Heart right ventricle (tissue), 16 donors: ENCODE measurements around the gene NOL9. TPM values are rescaled to one million over a fixed set of nuclear protein-coding genes. Genes with fewer than 3 reads are reported as not detected.

Source experiments
- ATAC-seq, 8 donors: fragments of 200-7000 bp; cut with Tn5 transposase; one replicate each; pipeline ENCODE4 v1.9.1; 2020; ENCODE audit warnings: mild to moderate bottlenecking in 8 of 8, moderate library complexity in 8 of 8, moderate number of reproducible peaks in 1 of 8
- DNase-seq, 2 donors: peaks; one replicate each; pipeline ENCODE4 v3.0.0-alpha.2; 2020
- H3K27ac ChIP-seq, 10 donors: fragments of 200-600 bp; sonication (generic) in 2 of 10; one replicate each; pipeline versions ENCODE4 v1.5.0 to v1.8.0; 2020 to 2022; ENCODE audit warnings: mild to moderate bottlenecking in 3 of 10
- H3K27me3 ChIP-seq, 7 donors: fragments of 200-600 bp; one replicate each; pipeline ENCODE4 v1.8.0; 2021 to 2022; ENCODE audit warnings: mild to moderate bottlenecking in 2 of 7
- H3K36me3 ChIP-seq, 9 donors: fragments of 200-600 bp; sonication (generic) in 1 of 9; one replicate each; pipeline versions ENCODE4 v1.5.0 to v1.8.0; 2020 to 2022; ENCODE audit warnings: mild to moderate bottlenecking in 2 of 9
- H3K4me1 ChIP-seq, 9 donors: fragments of 200-600 bp; sonication (generic) in 1 of 9; one replicate each; pipeline versions ENCODE4 v1.5.0 to v1.8.0; 2020 to 2022; ENCODE audit warnings: mild to moderate bottlenecking in 4 of 9
- H3K4me3 ChIP-seq, 10 donors: fragments of 200-600 bp; sonication (generic) in 2 of 10; one replicate each; pipeline versions ENCODE4 v1.5.0 to v1.8.0; 2020 to 2022; ENCODE audit warnings: mild to moderate bottlenecking in 7 of 10, moderate library complexity in 2 of 10
- H3K9me3 ChIP-seq, 11 donors: fragments of 200-600 bp in 10 of 11; sonication (generic) in 2 of 11; one replicate each; pipeline versions ENCODE4 v1.5.0 to v1.8.0; 2013 to 2022; ENCODE audit warnings: mild to moderate bottlenecking in 2 of 11, control low read depth in 1 of 11, moderate library complexity in 1 of 11
- WGBS, 2 donors: extraction: QIAGEN DNeasy Blood & Tissue Kit; methylation state at CpG; one replicate each; pipeline ENCODE4 v1.1.7; 2013; ENCODE audit warnings: inconsistent platforms in 1 of 2; 5-methylcytosine and 5-hydroxymethylcytosine counted together
- intact Hi-C, 10 donors: fragments of 100-400 bp; cut with DNase I; formaldehyde crosslinking; loops; one replicate each; pipeline versions ENCODE4 v1.11.1 to v1.14.2; 2022
- polyA plus RNA-seq, 2 donors: library from polyadenylated mRNA; stranded (reverse); fragments of 200-250 nt; gene quantifications; one replicate each; pipeline ENCODE4 v1.2.3, GENCODE V29; 2013
- total RNA-seq, 10 donors: library from RNA; stranded (reverse); fragmentation: NEBNext Ultra II Directional in 3 of 10; extraction: Animal tissue kit (Norgen Biotek cat#: 25700) in 3 of 10; gene quantifications; one replicate each; pipeline versions ENCODE4 v1.2.1 to v1.2.4, GENCODE V29; 2021 to 2023
- TF ChIP-seq, protein P1 (sequence below), 9 donors: fragments of 200-600 bp; sonication (generic) in 2 of 9; IDR thresholded peaks; one replicate each; pipeline versions ENCODE4 v1.5.0 to v1.8.0; 2021 to 2022; ENCODE audit warnings: antibody characterized with exemption in 9 of 9, mild to moderate bottlenecking in 5 of 9, moderate library complexity in 1 of 9
- donor health status: Arrhythmogenic right ventricular cardiomyopathy.
- donor health status: ischemic (EF 13 %, LVEDD 7.1; RV severe dilation, severe dysfunction).
- donor health status: healthy with polysubstance abuse.
- donor health status: DM: no; HTN: yes; CAD: no.
- donor health status: DM: no; HTN: no; CAD: no.
- donor health status: ischemic (EF 25% LVEDD 6.9; RV normal size, moderate dysfunction).
- donor health status: ischemic (EF 25% LVEDD 5.7; RV mildly dilated, moderate dysfunction).
- donor health status: healthy.
- donor health status: DM: yes; HTN: yes; CAD: no.
- donor health status: Ischemic cardiomyopathy.
- donor health status: ischemic (EF 35%, LVEDD 5.7; RV mildly dilated, moderate dysfunction).
- donor health status: nonischemic (EF 11% LVEDD 7.7; RV severe dilation, severe dysfunction).
- donor health status: DM: yes; HTN: yes; CAD: no.
- donor health status: PGD.
- donor health status: ischemic (EF 29% LVEDD 5.4; RV normal size, mild dysfunction).
- donor health status: nonischemic (EF 23%, LVEDD 6.1; RV moderate dilation, normal function).

NOL9 gene
- total and polyA plus RNA-seq, 12 donors = 3.0 to 19.3 (median 15.1) TPM

DNA sequence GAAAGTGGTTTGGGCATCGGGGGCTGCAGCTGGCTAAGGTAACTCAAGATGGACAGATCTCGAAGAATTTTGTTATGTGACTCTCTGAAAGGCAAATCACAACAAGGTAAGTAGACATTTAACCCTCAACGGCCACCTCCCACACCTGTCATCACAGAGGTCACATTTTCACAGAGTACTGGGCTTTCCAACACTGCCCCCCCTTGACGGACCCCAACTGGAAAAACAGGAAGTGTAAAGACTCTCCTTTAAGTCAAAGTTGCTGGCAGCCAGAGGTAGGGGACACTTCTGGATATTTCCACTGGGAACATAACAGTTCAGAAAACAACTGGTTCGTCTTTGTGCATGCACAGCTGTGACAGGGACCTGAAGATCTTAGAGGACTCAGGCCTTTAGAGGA lies 22.3 kb downstream of the NOL9 start:
- WGBS, 2 donors = 83 to 86% methylated on average over 5 of the region's 5 CpGs
- intact Hi-C loops = loop anchor here in 2 of 10 donors (5.0 to 10.0 kb wide), 2 partner anchors 47 to 850 kb away; no protein-coding TSS in a partner anchor

DNA sequence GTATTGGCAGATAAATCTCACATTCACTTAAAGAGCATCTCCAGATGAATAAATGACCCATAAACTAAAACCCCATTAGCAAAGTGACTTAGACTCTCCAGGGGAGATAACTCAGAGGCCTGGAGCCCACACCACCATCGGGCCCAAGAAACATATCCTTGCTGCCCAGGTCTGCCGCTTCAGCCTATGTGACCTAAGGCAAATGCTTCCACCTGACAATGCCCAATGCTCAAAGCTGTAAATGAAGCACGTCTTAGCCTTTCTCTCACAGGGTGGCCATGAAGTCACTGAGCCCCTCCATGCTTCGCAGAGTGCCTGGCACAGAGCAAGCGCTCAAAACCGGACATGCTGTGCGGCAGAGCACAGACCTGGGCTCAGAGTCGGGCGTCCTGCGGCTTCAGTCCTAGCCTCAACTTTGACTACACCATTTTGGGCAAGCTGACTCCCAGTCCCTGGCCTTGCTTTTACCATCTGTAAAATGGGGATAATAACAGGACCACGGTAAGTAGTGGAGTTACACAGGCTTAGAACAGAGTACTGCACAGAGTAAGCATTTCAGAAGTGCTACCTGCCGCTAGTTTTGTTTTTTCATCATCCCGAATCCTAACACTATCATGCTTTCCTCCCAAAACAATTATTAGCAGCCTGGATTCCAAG lies 23.7 kb downstream of the NOL9 start:
- TF ChIP-seq, protein P1, sequence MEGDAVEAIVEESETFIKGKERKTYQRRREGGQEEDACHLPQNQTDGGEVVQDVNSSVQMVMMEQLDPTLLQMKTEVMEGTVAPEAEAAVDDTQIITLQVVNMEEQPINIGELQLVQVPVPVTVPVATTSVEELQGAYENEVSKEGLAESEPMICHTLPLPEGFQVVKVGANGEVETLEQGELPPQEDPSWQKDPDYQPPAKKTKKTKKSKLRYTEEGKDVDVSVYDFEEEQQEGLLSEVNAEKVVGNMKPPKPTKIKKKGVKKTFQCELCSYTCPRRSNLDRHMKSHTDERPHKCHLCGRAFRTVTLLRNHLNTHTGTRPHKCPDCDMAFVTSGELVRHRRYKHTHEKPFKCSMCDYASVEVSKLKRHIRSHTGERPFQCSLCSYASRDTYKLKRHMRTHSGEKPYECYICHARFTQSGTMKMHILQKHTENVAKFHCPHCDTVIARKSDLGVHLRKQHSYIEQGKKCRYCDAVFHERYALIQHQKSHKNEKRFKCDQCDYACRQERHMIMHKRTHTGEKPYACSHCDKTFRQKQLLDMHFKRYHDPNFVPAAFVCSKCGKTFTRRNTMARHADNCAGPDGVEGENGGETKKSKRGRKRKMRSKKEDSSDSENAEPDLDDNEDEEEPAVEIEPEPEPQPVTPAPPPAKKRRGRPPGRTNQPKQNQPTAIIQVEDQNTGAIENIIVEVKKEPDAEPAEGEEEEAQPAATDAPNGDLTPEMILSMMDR (IDR thresholded peaks at IDR 0.05) = no peak
- Histone ChIP-seq H3K27me3 (no peaks in the 10 kb centered on the region), H3K36me3 (peaks cover 0 to 100% (median 49%) of the 10 kb centered on the region in 9 donors), H3K4me1 (peaks cover 0 to 9% (median 3%) of the 10 kb centered on the region in 9 donors), H3K27ac (no peak overlapping the region), H3K4me3 (no peak overlapping the region), H3K9me3 (no peaks in the 10 kb centered on the region)
- ATAC-seq = no peak
- DNase-seq = no peak
- WGBS, 2 donors = 97 to 98% methylated on average over 13 of the region's 13 CpGs
- intact Hi-C loops = loop anchor here in 2 of 10 donors (5.0 to 10.0 kb wide), 2 partner anchors 46 to 852 kb away; no protein-coding TSS in a partner anchor

More for the DNA sequence above, 22.3 kb downstream of the NOL9 start:
- Histone ChIP-seq H3K27me3 (no peaks in the 10 kb centered on the region), H3K4me1 (peaks cover 0 to 9% (median 3%) of the 10 kb centered on the region in 9 donors), H3K4me3 (no peak overlapping the region), H3K9me3 (no peaks in the 10 kb centered on the region), H3K27ac (no peak overlapping the region), H3K36me3 (peaks cover 0 to 96% (median 37%) of the 10 kb centered on the region in 9 donors)
- DNase-seq (no peak), ATAC-seq (no peak)
- TF ChIP-seq, protein P1 (IDR thresholded peaks at IDR 0.05) = no peak

DNA sequence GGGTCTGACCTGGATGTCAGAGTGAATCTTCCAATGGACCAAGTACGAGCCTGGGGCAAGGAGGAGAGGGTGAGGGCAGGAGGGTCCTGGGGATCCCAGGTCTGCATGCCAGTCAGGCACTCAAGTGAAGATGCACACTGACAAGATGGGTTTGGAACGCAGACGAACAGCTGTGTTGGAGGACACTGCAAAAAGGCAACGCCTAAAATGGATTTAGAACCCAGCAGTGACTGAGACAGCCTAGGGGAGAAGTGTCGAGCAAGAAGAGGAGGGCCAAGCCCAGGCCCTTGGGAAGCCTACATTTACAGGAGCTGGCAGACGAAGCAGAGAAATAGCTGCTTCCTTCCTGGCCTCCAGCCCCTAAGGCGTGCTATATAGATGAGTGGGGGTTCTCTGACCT lies 25.8 kb downstream of the NOL9 start:
- Histone ChIP-seq H3K36me3 (peaks cover 0 to 99% (median 56%) of the 10 kb centered on the region in 9 donors), H3K4me3 (no peak overlapping the region), H3K27ac (no peak overlapping the region), H3K4me1 (peaks cover 0 to 4% (median 0%) of the 10 kb centered on the region in 9 donors), H3K27me3 (no peaks in the 10 kb centered on the region), H3K9me3 (no peaks in the 10 kb centered on the region)
- intact Hi-C loops = no loop called here
- TF ChIP-seq, protein P1 (IDR thresholded peaks at IDR 0.05) = no peak
- ATAC-seq (no peak), DNase-seq (no peak)
- WGBS, 2 donors = 84 to 86% methylated on average over 7 of the region's 7 CpGs

DNA sequence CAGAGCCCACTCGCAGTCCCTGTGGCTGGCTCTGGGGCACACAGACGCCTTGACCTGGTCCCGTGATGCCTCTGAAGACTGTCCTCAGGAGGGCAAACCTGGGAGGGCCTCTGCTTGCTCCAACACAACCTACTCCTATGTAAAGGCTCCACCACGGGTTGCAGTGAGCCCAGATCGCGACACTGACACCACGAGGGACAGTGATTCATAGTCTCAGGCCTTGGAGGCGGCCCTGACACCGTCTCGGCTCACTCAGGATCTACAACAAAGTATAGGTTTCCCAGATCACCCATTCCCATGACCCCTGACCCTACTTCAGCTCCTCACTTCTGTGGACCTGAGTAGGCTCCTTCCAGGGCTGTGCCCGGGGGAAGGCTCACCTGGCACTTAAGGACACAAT lies 28.0 kb downstream of the NOL9 start:
- Histone ChIP-seq H3K27me3 (no peaks in the 10 kb centered on the region), H3K4me3 (no peak overlapping the region), H3K9me3 (no peaks in the 10 kb centered on the region), H3K4me1 (peaks cover 0 to 7% (median 0%) of the 10 kb centered on the region in 9 donors), H3K27ac (no peak overlapping the region), H3K36me3 (peaks cover 0 to 77% (median 34%) of the 10 kb centered on the region in 9 donors)
- no peak for DNase-seq
- intact Hi-C loops = no loop called here
- TF ChIP-seq, protein P1 (IDR thresholded peaks at IDR 0.05) = no peak
- no peak for ATAC-seq
- WGBS, 2 donors = 86 to 90% methylated on average over 11 of the region's 11 CpGs
